Muscle of back (tissue), 11 donors: ENCODE data around the gene PPP5C. TPM values are rescaled to one million over a fixed set of nuclear protein-coding genes. Genes with fewer than 3 reads are reported as not detected.
"Not testable (repeated sequence)": the region's sequence is repeated elsewhere in the genome, so short reads cannot be mapped to it uniquely, and the experiment has no call there.

Experiments
- DNase-seq, 3 donors: peaks; one replicate each; pipeline versions ENCODE4 v3.0.0 to v3.0.0-alpha.2; 2013
- polyA plus RNA-seq, 10 donors: library from polyadenylated mRNA; unstranded; fragments of 120-200 nt; gene quantifications; one replicate each; pipeline ENCODE4 v1.2.1, GENCODE V29; 2013; ENCODE audit not compliant: insufficient read length in 10 of 10

The PPP5C gene
- polyA plus RNA-seq, 10 donors = 50.3 to 72.3 (median 61.4) TPM

- no peak for DNase-seq
Observed at GRCh38 chr19:46357846-46358583, 11.1 kb downstream of the PPP5C start.

GRCh38 chr19:46361915-46362314 is 15.0 kb downstream of the PPP5C start:
- DNase-seq = no peak

- DNase-seq = no peak
Observed at GRCh38 chr19:46364359-46364758, 17.5 kb downstream of the PPP5C start.

- DNase-seq = no peak
Observed at GRCh38 chr19:46365561-46365960, 18.7 kb downstream of the PPP5C start.

GRCh38 chr19:46366620-46367292 is 19.9 kb downstream of the PPP5C start:
- no peak for DNase-seq

- no peak for DNase-seq
Observed at GRCh38 chr19:46367426-46367825, 20.5 kb downstream of the PPP5C start.

- DNase-seq = no peak
Observed at GRCh38 chr19:46368116-46368515, 21.2 kb downstream of the PPP5C start.

- DNase-seq = no peak
Observed at GRCh38 chr19:46369817-46370216, 22.9 kb downstream of the PPP5C start.

- DNase-seq = no peak
Observed at GRCh38 chr19:46371371-46371901, 24.5 kb downstream of the PPP5C start.

GRCh38 chr19:46372901-46373490 is 26.1 kb downstream of the PPP5C start:
- DNase-seq = no peak

- peak; percentile 57 to 71 (median 61) for DNase-seq
Observed at GRCh38 chr19:46373491-46374359, 26.8 kb downstream of the PPP5C start.

- DNase-seq = no peak
Observed at GRCh38 chr19:46374536-46375475, 27.9 kb downstream of the PPP5C start.

- DNase-seq = not testable (repeated sequence)
Observed at GRCh38 chr19:46375476-46376067, 28.7 kb downstream of the PPP5C start.

GRCh38 chr19:46376241-46377153 is 29.6 kb downstream of the PPP5C start:
- DNase-seq = no peak

- peak; percentile 87 to 91 (median 91) for DNase-seq
Observed at GRCh38 chr19:46378268-46378667, 31.4 kb downstream of the PPP5C start.

- no peak for DNase-seq
Observed at GRCh38 chr19:46380690-46381089, 33.8 kb downstream of the PPP5C start.

- DNase-seq = no peak
Observed at GRCh38 chr19:46381346-46381745, 34.5 kb downstream of the PPP5C start.

- DNase-seq = peak in 1 of 3 donors; percentile 59
Observed at GRCh38 chr19:46381756-46382345, 35.0 kb downstream of the PPP5C start.
